SKM-1 (cell line): ENCODE measurements around the gene IRAK3.

Source experiments
- DNase-seq: peaks from one replicate; lab custom pipeline; 2025; ENCODE audit not compliant: unreplicated experiment; lab: John Stamatoyannopoulos, UW

The IRAK3 gene

GRCh38 chr12:66255737-66256136 lies 66.7 kb downstream of the IRAK3 start:
- DNase-seq, result no peak

- DNase-seq, result no peak
Observed at GRCh38 chr12:66258011-66258410, 69.0 kb downstream of the IRAK3 start.

- no peak for DNase-seq
Observed at GRCh38 chr12:66262737-66263136, 73.7 kb downstream of the IRAK3 start.

- DNase-seq, result peak; percentile 44
Observed at GRCh38 chr12:66268562-66268961, 79.5 kb downstream of the IRAK3 start.

- no peak for DNase-seq
Observed at GRCh38 chr12:66269142-66269541, 80.1 kb downstream of the IRAK3 start.

GRCh38 chr12:66269757-66270383 lies 80.9 kb downstream of the IRAK3 start:
- no peak for DNase-seq

- DNase-seq, result no peak
Observed at GRCh38 chr12:66270613-66271012, 81.6 kb downstream of the IRAK3 start.

GRCh38 chr12:66272650-66273049 lies 83.6 kb downstream of the IRAK3 start:
- no peak for DNase-seq

- DNase-seq, result no peak
Observed at GRCh38 chr12:66273147-66273546, 84.1 kb downstream of the IRAK3 start.

- DNase-seq, result no peak
Observed at GRCh38 chr12:66275040-66275439, 86.0 kb downstream of the IRAK3 start.

- no peak for DNase-seq
Observed at GRCh38 chr12:66279123-66279712, 90.2 kb downstream of the IRAK3 start.

- no peak for DNase-seq
Observed at GRCh38 chr12:66280561-66280960, 91.5 kb downstream of the IRAK3 start.

- DNase-seq, result no peak
Observed at GRCh38 chr12:66282244-66282643, 93.2 kb downstream of the IRAK3 start.

- DNase-seq, result no peak
Observed at GRCh38 chr12:66287275-66287674, 98.3 kb downstream of the IRAK3 start.

- no peak for DNase-seq
Observed at GRCh38 chr12:66288121-66288520, 99.1 kb downstream of the IRAK3 start.

GRCh38 chr12:66289485-66289884 lies 100.5 kb downstream of the IRAK3 start:
- no peak for DNase-seq

- DNase-seq, result no peak
Observed at GRCh38 chr12:66290716-66291200, 101.7 kb downstream of the IRAK3 start.

- no peak for DNase-seq
Observed at GRCh38 chr12:66296176-66296683, 107.2 kb downstream of the IRAK3 start.

- DNase-seq, result no peak
Observed at GRCh38 chr12:66297080-66297479, 108.1 kb downstream of the IRAK3 start.

- no peak for DNase-seq
Observed at GRCh38 chr12:66297923-66298322, 108.9 kb downstream of the IRAK3 start.

- peak; percentile 49 for DNase-seq
Observed at GRCh38 chr12:66301944-66302826, 113.2 kb downstream of the IRAK3 start, which contains the start of gene HELB. Gene HELB (plus strand): TSS chr12:66302493. CDS start chr12:66302604, 111 bp downstream.

- no peak for DNase-seq
Observed at GRCh38 chr12:66302827-66303169, 113.8 kb downstream of the IRAK3 start.
